OCI-LY3 (cell line): ENCODE data around the gene NIFK.

Experiments used
- CTCF ChIP-seq: fragments of 200-600, 300-600 bp; sonication (generic); IDR thresholded peaks from 2 replicates; pipeline ENCODE4 v1.5.1; 2014; ENCODE audit warnings: antibody characterized with exemption, low read length, low read depth
- EZH2phosphoT487 ChIP-seq: fragments of 200-600 bp; shearing (Covaris generic); IDR thresholded peaks from 2 replicates; pipeline ENCODE4 v1.6.1; 2018; ENCODE audit warnings: antibody characterized with exemption, mixed run types, low read depth

GRCh38 chr2:121727332-121727731 lies 9.3 kb downstream of the NIFK start:
- no peak for TF ChIP-seq CTCF
- no peak for TF ChIP-seq EZH2phosphoT487
